Measurements from ENCODE around the gene MACROD1. TPM values are rescaled to one million over a fixed set of nuclear protein-coding genes. Genes with fewer than 3 reads are reported as not detected.
"Not testable (repeated sequence)": the region's sequence is repeated elsewhere in the genome, so short reads cannot be mapped to it uniquely, and the experiment has no call there.

The MACROD1 gene
- total and polyA plus RNA-seq, 2 of the 13 experiments (the other 11 are each of a cell fraction or from before 2014, with no cell fraction given): 23.1 to 34.5 TPM

- BruUV-seq (replicated peaks); FAIRE-seq; H3K79me2 ChIP-seq (ENCODE audit: insufficient read depth, low read length); H3K9ac ChIP-seq (ENCODE audit: insufficient read depth, low read depth, low read length); H2AFZ ChIP-seq (ENCODE audit: low read length); POLR2A ChIA-PET; in situ Hi-C loops (cut with HindIII; ENCODE audit: extremely low pct_ligation_motif_present, low pct_unique_long_range_greater_than_20kb); H3K4me2 ChIP-seq (ENCODE audit: low read depth, low read length); ATAC-seq; CTCF ChIA-PET (ENCODE audit: low intra/inter-chr PET ratio, low total read pairs); H3K27me3 ChIP-seq (ENCODE audit: control insufficient read depth in 1 of 2, insufficient read depth in 2 of 2, low read length in 2 of 2); H3K27ac ChIP-seq (ENCODE audit: extremely low read length, insufficient read depth, low read length); H3K36me3 ChIP-seq (replicated peaks in 1 of 2; ENCODE audit: control insufficient read depth in 1 of 2, insufficient read depth in 2 of 2, low read length in 2 of 2); H3K9me3 ChIP-seq (ENCODE audit: low read length); DNase-seq (ENCODE audit: low spot score); H3K4me3 ChIP-seq (replicated peaks in 1 of 3; ENCODE audit: insufficient read depth in 1 of 3, low read depth in 2 of 3, low read length in 3 of 3); H4K20me1 ChIP-seq (ENCODE audit: insufficient read depth, low read length): not testable (repeated sequence)
- WGBS (ENCODE audit: low lambda C conversion rate): 91% methylated on average over 8 of the region's 8 CpGs
- TF ChIP-seq ZNF768 (CRISPR knock-in tag; IDR thresholded peaks at IDR 0.05): peak; percentile 86
- peak; percentile 69 for TF ChIP-seq ZNF629 (CRISPR knock-in tag; conservative IDR thresholded peaks at IDR 0.05)
- H3K4me1 ChIP-seq (ENCODE audit: insufficient read depth, low read length): peaks cover 38% of the 10 kb centered on the region
- intact Hi-C loops (cut with micrococcal nuclease; ENCODE audit: unreplicated experiment): loop anchor here (5.0 kb wide), 1 partner anchor 40 kb away; no protein-coding TSS in a partner anchor
Measured at GRCh38 chr11:64047373-64047772, 118.5 kb downstream of the MACROD1 start.

GRCh38 chr11:64045700-64046099 is 120.2 kb downstream of the MACROD1 start:
- in situ Hi-C loops (cut with HindIII; ENCODE audit: extremely low pct_ligation_motif_present, low pct_unique_long_range_greater_than_20kb) (no loop called here), intact Hi-C loops (cut with micrococcal nuclease; ENCODE audit: unreplicated experiment) (loop anchor here (5.0 kb wide), 1 partner anchor 42 kb away; no protein-coding TSS in a partner anchor)
- Histone ChIP-seq H3K4me1 (ENCODE audit: insufficient read depth, low read length) (peaks cover 43% of the 10 kb centered on the region), H3K4me3 (replicated peaks in 1 of 3; ENCODE audit: insufficient read depth in 1 of 3, low read depth in 2 of 3, low read length in 3 of 3) (no peak overlapping the region), H3K9me3 (ENCODE audit: low read length) (no peaks in the 10 kb centered on the region), H3K79me2 (ENCODE audit: insufficient read depth, low read length) (no peaks in the 10 kb centered on the region), H3K9ac (ENCODE audit: insufficient read depth, low read depth, low read length) (no peak overlapping the region), H4K20me1 (ENCODE audit: insufficient read depth, low read length) (peaks cover 4% of the 10 kb centered on the region), H3K27me3 (ENCODE audit: control insufficient read depth in 1 of 2, insufficient read depth in 2 of 2, low read length in 2 of 2) (no peaks in the 10 kb centered on the region), H3K27ac (ENCODE audit: extremely low read length, insufficient read depth, low read length) (no peak overlapping the region), H2AFZ (ENCODE audit: low read length) (no peak overlapping the region), H3K36me3 (replicated peaks in 1 of 2; ENCODE audit: control insufficient read depth in 1 of 2, insufficient read depth in 2 of 2, low read length in 2 of 2) (no peaks in the 10 kb centered on the region), H3K4me2 (ENCODE audit: low read depth, low read length) (no peak overlapping the region)
- CTCF ChIA-PET (ENCODE audit: low intra/inter-chr PET ratio, low total read pairs): no interaction called here
- POLR2A ChIA-PET: no interaction called here
- WGBS (ENCODE audit: low lambda C conversion rate): 100% methylated on average over 2 of the region's 2 CpGs
- ATAC-seq (no peak), DNase-seq (ENCODE audit: low spot score) (no peak), FAIRE-seq (no peak)
- no TSS peak for BruUV-seq (replicated peaks)
- no peak for TF ChIP-seq MED1 (CRISPR knock-in tag; IDR thresholded peaks at IDR 0.05)
- no peak for TF ChIP-seq NFE2L2 (IDR thresholded peaks at IDR 0.05; ENCODE audit: low read length)
- no peak for TF ChIP-seq ZNF432 (CRISPR knock-in tag; IDR thresholded peaks at IDR 0.05; ENCODE audit: borderline replicate concordance)
- no peak for TF ChIP-seq ZNF687 (CRISPR knock-in tag; IDR thresholded peaks at IDR 0.05)
- TF ChIP-seq ZNF841 (CRISPR knock-in tag; IDR thresholded peaks at IDR 0.05; ENCODE audit: borderline replicate concordance): no peak
- TF ChIP-seq ZSCAN21 (CRISPR knock-in tag; IDR thresholded peaks at IDR 0.05; ENCODE audit: borderline replicate concordance): no peak
- no peak for TF ChIP-seq DR1 (CRISPR knock-in tag; IDR thresholded peaks at IDR 0.05)
- no peak for TF ChIP-seq JDP2 (CRISPR knock-in tag; IDR thresholded peaks at IDR 0.05; ENCODE audit: borderline replicate concordance)
- no peak for TF ChIP-seq RFX1 (IDR thresholded peaks at IDR 0.05)
- no peak for TF ChIP-seq KLF15 (CRISPR knock-in tag; IDR thresholded peaks at IDR 0.05; ENCODE audit: borderline replicate concordance)
- no peak for TF ChIP-seq ZKSCAN8 (CRISPR knock-in tag; IDR thresholded peaks at IDR 0.05; ENCODE audit: borderline replicate concordance)
- no peak for TF ChIP-seq ZUFSP (CRISPR knock-in tag; IDR thresholded peaks at IDR 0.05; ENCODE audit: borderline replicate concordance)
- TF ChIP-seq SNAI1 (CRISPR knock-in tag; IDR thresholded peaks at IDR 0.05; ENCODE audit: borderline replicate concordance): no peak

All from HepG2 (cell line).